Stimulated activated CD8-positive, alpha-beta memory T cell treated with anti-CD3 and anti-CD28 coated beads, Interleukin-2, amount 100 ng/mL, for 48 hours (primary cell): ENCODE results near the gene KLHDC7A.

Source experiments
- DNase-seq, 2 donors: peaks; one replicate each; pipeline ENCODE4 v3.0.0-alpha.2; 2020; ENCODE audit warnings: low read depth in 2 of 2

The KLHDC7A gene

GRCh38 chr1:18508084-18508483 is 27.4 kb downstream of the KLHDC7A start:
- DNase-seq, result no peak

- no peak for DNase-seq
These were observed 30.6 kb downstream of the KLHDC7A start for GRCh38 chr1:18511149-18511873.

- no peak for DNase-seq
These were observed 31.1 kb downstream of the KLHDC7A start for GRCh38 chr1:18511874-18512150.

GRCh38 chr1:18512883-18513282 is 32.2 kb downstream of the KLHDC7A start:
- DNase-seq, result no peak

GRCh38 chr1:18513995-18514394 is 33.3 kb downstream of the KLHDC7A start:
- no peak for DNase-seq

- DNase-seq, result no peak
These were observed 34.5 kb downstream of the KLHDC7A start for GRCh38 chr1:18515120-18515667.

- DNase-seq, result no peak
These were observed 35.7 kb downstream of the KLHDC7A start for GRCh38 chr1:18516473-18516872.

GRCh38 chr1:18526436-18527275 is 45.9 kb downstream of the KLHDC7A start:
- no peak for DNase-seq

GRCh38 chr1:18527514-18527913 is 46.8 kb downstream of the KLHDC7A start:
- DNase-seq, result no peak

- no peak for DNase-seq
These were observed 47.2 kb downstream of the KLHDC7A start for GRCh38 chr1:18527921-18528320.

- DNase-seq, result no peak
These were observed 47.9 kb downstream of the KLHDC7A start for GRCh38 chr1:18528616-18529015.

GRCh38 chr1:18529714-18530113 is 49.0 kb downstream of the KLHDC7A start:
- no peak for DNase-seq

- DNase-seq, result no peak
These were observed 50.1 kb downstream of the KLHDC7A start for GRCh38 chr1:18530587-18531502.

- no peak for DNase-seq
These were observed 50.7 kb downstream of the KLHDC7A start for GRCh38 chr1:18531503-18531845.

- no peak for DNase-seq
These were observed 51.9 kb downstream of the KLHDC7A start for GRCh38 chr1:18532390-18533170.

- DNase-seq, result no peak
These were observed 52.5 kb downstream of the KLHDC7A start for GRCh38 chr1:18533259-18533658.

GRCh38 chr1:18534810-18535205 is 54.1 kb downstream of the KLHDC7A start:
- DNase-seq, result no peak
